Uterus (tissue), 4 donors: ENCODE data around the gene TOMM7. TPM values are rescaled to one million over a fixed set of nuclear protein-coding genes. Genes with fewer than 3 reads are reported as not detected.

ENCODE experiments used
- DNase-seq, 2 donors: peaks; one replicate each; pipeline ENCODE4 v3.0.0-alpha.2; 2019 to 2020
- H3K27ac ChIP-seq, 2 donors: fragments of 200-600 bp; sonication (generic); 1 replicate in 1 of 2; 2 replicates in 1 of 2; pipeline ENCODE4 v1.5.1; 2016 to 2018
- H3K27me3 ChIP-seq, 2 donors: fragments of 200-600 bp; sonication (generic); one replicate each; pipeline ENCODE4 v1.5.1; 2018 to 2019; ENCODE audit warnings: control low read depth in 1 of 2
- H3K36me3 ChIP-seq, 2 donors: fragments of 200-600 bp; sonication (generic); one replicate each; pipeline ENCODE4 v1.5.1; 2019; ENCODE audit warnings: control low read depth in 1 of 2
- H3K4me1 ChIP-seq, 2 donors: fragments of 200-600 bp; sonication (generic); one replicate each; pipeline ENCODE4 v1.5.1; 2018 to 2019; ENCODE audit warnings: control low read depth in 1 of 2
- H3K4me3 ChIP-seq, 2 donors: fragments of 200-600 bp; sonication (generic); 1 replicate in 1 of 2; 2 replicates in 1 of 2; pipeline ENCODE4 v1.5.1; 2018 to 2019; ENCODE audit warnings: mild to moderate bottlenecking in 1 of 2
- H3K9me3 ChIP-seq, 2 donors: fragments of 200-600 bp; sonication (generic); one replicate each; pipeline ENCODE4 v1.5.1; 2019; ENCODE audit warnings: control low read depth in 1 of 2
- POLR2A ChIP-seq, 2 donors: fragments of 450-650 bp; IDR thresholded peaks; one replicate each; pipeline ENCODE4 v1.6.1; 2016; ENCODE audit warnings: antibody characterized with exemption in 2 of 2, mild to moderate bottlenecking in 1 of 2, moderate library complexity in 1 of 2
- intact Hi-C: fragments of 100-400 bp; cut with DNase I; formaldehyde crosslinking; loops from one replicate; pipeline ENCODE4 v1.15.1; 2023; ENCODE audit warnings: low total_unique reads
- total RNA-seq, 4 donors: library from RNA; depleted of rRNA in 3 of 4; stranded (reverse); fragments of >200 nt in 3 of 4; gene quantifications; one replicate each; pipeline versions ENCODE4 v1.1.0 to v1.2.4, GENCODE V29; 2014 to 2023
- TF ChIP-seq, protein P1 (sequence below), 4 experiments: fragments of 200-600 bp in 2 of 4; fragments of 450-650 bp in 2 of 4; sonication (generic) in 2 of 4; IDR thresholded peaks; one replicate each; pipeline ENCODE4 v1.5.1; 2016 to 2019; ENCODE audit warnings: antibody characterized with exemption in 4 of 4, mild to moderate bottlenecking in 2 of 4, moderate library complexity in 1 of 4
- donor health status: DM: yes; HTN: yes; CAD: no.

Gene TOMM7
- total RNA-seq, 4 donors from 2014 or later = 73.0 to 411 (median 210) TPM

DNA sequence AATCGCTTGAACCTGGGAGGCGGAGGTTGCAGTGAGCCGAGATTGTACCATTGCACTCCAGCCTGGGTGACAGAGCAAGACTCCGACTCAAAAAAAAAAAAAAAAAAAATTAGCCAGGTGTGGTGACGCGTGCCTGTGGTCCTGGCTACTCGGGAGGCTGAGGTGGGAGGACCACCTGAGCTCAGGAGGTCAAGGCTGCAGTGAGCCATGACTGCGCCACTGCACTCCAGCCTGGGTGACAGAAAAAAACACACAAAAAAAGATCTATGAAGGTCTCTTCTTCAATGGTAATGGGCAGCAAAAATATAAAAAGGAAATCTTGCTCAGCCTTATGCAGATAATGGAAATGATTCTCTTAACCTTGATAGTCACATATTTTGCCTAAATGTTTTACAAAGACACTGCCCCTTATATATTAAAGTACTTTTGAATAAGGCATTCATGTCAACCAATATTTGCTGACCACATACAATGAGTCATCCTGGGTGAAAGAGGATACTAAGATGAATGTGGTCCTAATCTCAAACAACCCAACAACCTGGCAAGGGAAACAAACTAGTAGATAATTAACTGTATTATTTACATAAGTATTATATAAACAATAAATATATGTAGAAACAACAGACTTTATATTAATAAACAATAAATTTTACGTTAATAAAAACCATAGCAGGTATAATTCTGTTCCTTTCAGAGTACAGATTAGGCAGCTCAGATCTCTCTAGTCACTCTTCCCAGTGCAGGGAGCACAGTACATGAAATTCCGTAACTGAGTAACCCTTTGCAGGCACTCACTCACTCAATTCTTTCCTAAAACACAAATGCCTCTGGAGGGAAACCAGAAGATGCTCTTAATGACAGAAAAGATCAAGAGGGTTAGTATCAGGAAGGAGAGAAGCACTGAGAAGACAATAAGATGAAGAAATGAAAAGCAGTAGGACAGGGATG is 8.1 kb downstream of the TOMM7 start:
- H3K27ac ChIP-seq = no peak overlapping the region
- intact Hi-C loops = no loop called here
- TF ChIP-seq POLR2A (IDR thresholded peaks at IDR 0.05) = no peak
- TF ChIP-seq, protein P1, sequence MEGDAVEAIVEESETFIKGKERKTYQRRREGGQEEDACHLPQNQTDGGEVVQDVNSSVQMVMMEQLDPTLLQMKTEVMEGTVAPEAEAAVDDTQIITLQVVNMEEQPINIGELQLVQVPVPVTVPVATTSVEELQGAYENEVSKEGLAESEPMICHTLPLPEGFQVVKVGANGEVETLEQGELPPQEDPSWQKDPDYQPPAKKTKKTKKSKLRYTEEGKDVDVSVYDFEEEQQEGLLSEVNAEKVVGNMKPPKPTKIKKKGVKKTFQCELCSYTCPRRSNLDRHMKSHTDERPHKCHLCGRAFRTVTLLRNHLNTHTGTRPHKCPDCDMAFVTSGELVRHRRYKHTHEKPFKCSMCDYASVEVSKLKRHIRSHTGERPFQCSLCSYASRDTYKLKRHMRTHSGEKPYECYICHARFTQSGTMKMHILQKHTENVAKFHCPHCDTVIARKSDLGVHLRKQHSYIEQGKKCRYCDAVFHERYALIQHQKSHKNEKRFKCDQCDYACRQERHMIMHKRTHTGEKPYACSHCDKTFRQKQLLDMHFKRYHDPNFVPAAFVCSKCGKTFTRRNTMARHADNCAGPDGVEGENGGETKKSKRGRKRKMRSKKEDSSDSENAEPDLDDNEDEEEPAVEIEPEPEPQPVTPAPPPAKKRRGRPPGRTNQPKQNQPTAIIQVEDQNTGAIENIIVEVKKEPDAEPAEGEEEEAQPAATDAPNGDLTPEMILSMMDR (IDR thresholded peaks at IDR 0.05) = no peak
- H3K36me3 ChIP-seq = no peaks in the 10 kb centered on the region
- no peak overlapping the region for H3K4me3 ChIP-seq
- DNase-seq = no peak
- H3K4me1 ChIP-seq = no peaks in the 10 kb centered on the region
- no peaks in the 10 kb centered on the region for H3K9me3 ChIP-seq
- H3K27me3 ChIP-seq = no peaks in the 10 kb centered on the region

- intact Hi-C loops = no loop called here
- H3K27ac ChIP-seq = no peak overlapping the region
- DNase-seq = no peak
- no peaks in the 10 kb centered on the region for H3K27me3 ChIP-seq
- no peaks in the 10 kb centered on the region for H3K36me3 ChIP-seq
- TF ChIP-seq, protein P1 (IDR thresholded peaks at IDR 0.05) = no peak
- TF ChIP-seq POLR2A (IDR thresholded peaks at IDR 0.05) = no peak
- H3K4me3 ChIP-seq = no peak overlapping the region
- H3K4me1 ChIP-seq = no peaks in the 10 kb centered on the region
- H3K9me3 ChIP-seq = no peaks in the 10 kb centered on the region
Measured at GRCh38 chr7:22812353-22812752, 10.3 kb downstream of the TOMM7 start.

DNA sequence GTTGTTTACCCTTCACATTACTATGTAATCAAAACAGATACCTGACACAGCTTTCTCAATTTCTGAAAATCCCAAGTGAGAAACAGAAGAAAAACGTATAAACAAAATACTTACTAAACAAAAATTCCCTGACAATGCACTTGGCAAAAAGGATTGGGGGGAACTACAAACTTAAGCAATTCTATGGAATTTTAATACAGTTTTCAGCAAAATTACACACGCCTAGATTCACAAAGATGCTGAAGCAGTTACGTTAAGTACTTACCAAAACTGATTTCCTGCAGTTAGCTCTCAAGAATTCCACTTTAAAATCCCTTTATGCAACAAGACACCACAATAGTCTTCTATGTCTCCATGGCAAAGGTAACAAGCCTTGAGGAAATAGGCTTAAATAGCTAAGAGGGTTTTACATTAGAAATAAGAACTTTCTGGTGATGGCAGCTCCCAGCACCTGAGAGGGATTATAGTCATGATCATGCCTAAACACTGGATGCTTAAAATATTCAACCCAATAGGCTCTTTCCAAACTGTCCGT is 10.8 kb downstream of the TOMM7 start:
- no peak overlapping the region for H3K4me3 ChIP-seq
- no peaks in the 10 kb centered on the region for H3K27me3 ChIP-seq
- H3K4me1 ChIP-seq = no peaks in the 10 kb centered on the region
- no peak for TF ChIP-seq POLR2A (IDR thresholded peaks at IDR 0.05)
- TF ChIP-seq, protein P1 (IDR thresholded peaks at IDR 0.05) = no peak
- H3K36me3 ChIP-seq = no peaks in the 10 kb centered on the region
- DNase-seq = no peak
- intact Hi-C loops = no loop called here
- H3K9me3 ChIP-seq = no peaks in the 10 kb centered on the region
- no peak overlapping the region for H3K27ac ChIP-seq

DNA sequence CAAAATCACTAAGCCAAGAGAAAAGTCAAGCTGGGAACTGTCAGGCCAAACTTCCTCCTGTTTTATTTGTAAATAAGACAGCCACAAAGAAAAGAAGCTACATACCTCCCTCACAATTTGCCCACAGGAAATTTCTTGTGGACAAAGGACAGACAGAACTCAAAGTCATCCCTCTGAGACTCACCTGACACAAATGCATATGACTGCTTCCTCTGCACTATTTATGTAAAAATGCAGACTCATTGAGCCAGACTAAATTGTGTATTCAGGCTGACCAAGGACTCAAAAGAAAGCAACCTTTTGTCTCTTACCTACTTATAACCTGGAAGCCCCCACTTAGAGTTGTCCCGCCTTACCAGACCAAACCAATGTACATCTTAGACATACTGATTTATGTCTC is 11.8 kb downstream of the TOMM7 start:
- intact Hi-C loops = no loop called here
- TF ChIP-seq, protein P1 (IDR thresholded peaks at IDR 0.05) = no peak
- TF ChIP-seq POLR2A (IDR thresholded peaks at IDR 0.05) = no peak

More for the DNA sequence above, 11.8 kb downstream of the TOMM7 start:
- Histone ChIP-seq H3K27ac (no peak overlapping the region), H3K4me3 (no peak overlapping the region), H3K36me3 (no peaks in the 10 kb centered on the region), H3K9me3 (no peaks in the 10 kb centered on the region), H3K4me1 (no peaks in the 10 kb centered on the region), H3K27me3 (no peaks in the 10 kb centered on the region)
- no peak for DNase-seq
